Measurements from ENCODE around the gene CREB1. TPM values are rescaled to one million over a fixed set of nuclear protein-coding genes. Genes with fewer than 3 reads are reported as not detected.

The CREB1 gene
- total RNA-seq, result 71.3 TPM
- long read RNA-seq, full-length matches to known transcripts, result 66 of 93 reads
- long read RNA-seq, partial matches to known transcripts, result 4 of 93 reads
- long read RNA-seq, other reads (novel, unspliced or antisense), result 23 of 93 reads

GRCh38 chr2:207529330-207530159, at the start of gene CREB1:
TSS of gene CREB1 (plus strand) at chr2:207529962. CDS start at chr2:207555636, 25,674 bp downstream.
- intact Hi-C loops (cut with DNase I), result no loop called here
- Histone ChIP-seq H3K27ac (peak within 1 kb of the TSS; percentile 99), H3K27me3 (ENCODE audit: low read depth) (no peaks in the 10 kb centered on the region), H3K9me3 (no peaks in the 10 kb centered on the region), H3K4me1 (peaks cover 45% of the 10 kb centered on the region), H3K4me3 (peak within 1 kb of the TSS; percentile 86), H3K36me3 (no peaks in the 10 kb centered on the region)
- DNase-seq (peak; percentile 99), ATAC-seq (peak; percentile 97 to 98)
- TF ChIP-seq, protein P1, sequence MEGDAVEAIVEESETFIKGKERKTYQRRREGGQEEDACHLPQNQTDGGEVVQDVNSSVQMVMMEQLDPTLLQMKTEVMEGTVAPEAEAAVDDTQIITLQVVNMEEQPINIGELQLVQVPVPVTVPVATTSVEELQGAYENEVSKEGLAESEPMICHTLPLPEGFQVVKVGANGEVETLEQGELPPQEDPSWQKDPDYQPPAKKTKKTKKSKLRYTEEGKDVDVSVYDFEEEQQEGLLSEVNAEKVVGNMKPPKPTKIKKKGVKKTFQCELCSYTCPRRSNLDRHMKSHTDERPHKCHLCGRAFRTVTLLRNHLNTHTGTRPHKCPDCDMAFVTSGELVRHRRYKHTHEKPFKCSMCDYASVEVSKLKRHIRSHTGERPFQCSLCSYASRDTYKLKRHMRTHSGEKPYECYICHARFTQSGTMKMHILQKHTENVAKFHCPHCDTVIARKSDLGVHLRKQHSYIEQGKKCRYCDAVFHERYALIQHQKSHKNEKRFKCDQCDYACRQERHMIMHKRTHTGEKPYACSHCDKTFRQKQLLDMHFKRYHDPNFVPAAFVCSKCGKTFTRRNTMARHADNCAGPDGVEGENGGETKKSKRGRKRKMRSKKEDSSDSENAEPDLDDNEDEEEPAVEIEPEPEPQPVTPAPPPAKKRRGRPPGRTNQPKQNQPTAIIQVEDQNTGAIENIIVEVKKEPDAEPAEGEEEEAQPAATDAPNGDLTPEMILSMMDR (IDR thresholded peaks at IDR 0.05), result no peak

- H3K9me3 ChIP-seq, result no peaks in the 10 kb centered on the region
- H3K36me3 ChIP-seq, result no peaks in the 10 kb centered on the region
- H3K4me1 ChIP-seq, result no peaks in the 10 kb centered on the region
- no peaks in the 10 kb centered on the region for H3K27me3 ChIP-seq (ENCODE audit: low read depth)
- intact Hi-C loops (cut with DNase I), result no loop called here
- TF ChIP-seq, protein P1 (IDR thresholded peaks at IDR 0.05), result no peak
- no peak overlapping the region for H3K4me3 ChIP-seq
- DNase-seq, result no peak
- no peak for ATAC-seq
- no peak overlapping the region for H3K27ac ChIP-seq
These were observed 49.2 kb upstream of the CREB1 start for GRCh38 chr2:207480521-207481040.

DNA sequence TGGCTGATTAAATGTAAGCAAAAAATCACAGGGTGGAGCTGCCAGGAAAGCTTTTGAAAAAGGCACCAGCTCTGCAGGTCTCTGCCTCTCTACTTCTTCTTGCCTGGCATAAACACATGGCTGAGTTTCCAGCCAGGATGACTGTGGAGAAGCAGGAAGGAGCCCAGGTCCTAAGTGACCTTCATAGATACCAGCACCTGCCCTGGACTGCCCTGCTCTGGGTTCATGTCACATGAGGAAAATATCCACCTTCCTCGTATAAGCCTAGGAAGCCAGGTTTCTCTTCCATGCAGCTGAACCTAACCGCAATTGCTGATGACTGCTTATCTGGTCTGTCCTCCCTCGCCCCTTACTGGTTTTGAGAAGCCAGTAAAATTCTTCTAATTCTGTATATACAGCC, 47.8 kb upstream of the CREB1 start:
- intact Hi-C loops (cut with DNase I), result no loop called here

DNA sequence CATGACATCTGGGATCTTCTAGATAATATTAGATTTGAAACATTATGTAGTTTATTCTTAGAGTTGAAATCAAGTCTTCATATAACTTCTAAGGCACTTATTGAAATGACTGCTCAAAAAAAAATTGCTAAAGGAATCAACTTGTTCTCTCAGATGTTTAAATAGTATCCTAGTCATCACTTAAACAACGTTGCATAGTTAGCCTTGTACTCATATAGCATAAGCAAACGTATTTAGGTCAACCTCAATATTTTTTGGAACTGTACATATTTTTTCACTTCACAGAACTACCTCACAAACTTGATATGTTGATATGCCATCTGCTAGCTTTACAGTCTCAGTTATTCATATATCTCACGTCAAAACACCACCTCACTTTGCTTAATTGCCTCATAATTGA, 47.1 kb upstream of the CREB1 start:
- Histone ChIP-seq H3K9me3 (no peaks in the 10 kb centered on the region), H3K36me3 (no peaks in the 10 kb centered on the region), H3K27me3 (ENCODE audit: low read depth) (no peaks in the 10 kb centered on the region), H3K27ac (no peak overlapping the region), H3K4me3 (no peak overlapping the region), H3K4me1 (no peaks in the 10 kb centered on the region)
- DNase-seq, result no peak
- intact Hi-C loops (cut with DNase I), result no loop called here
- no peak for ATAC-seq
- TF ChIP-seq, protein P1 (IDR thresholded peaks at IDR 0.05), result no peak

More for the DNA sequence above, 47.8 kb upstream of the CREB1 start:
- ATAC-seq, result no peak
- Histone ChIP-seq H3K36me3 (no peaks in the 10 kb centered on the region), H3K4me1 (no peaks in the 10 kb centered on the region), H3K4me3 (no peak overlapping the region), H3K9me3 (no peaks in the 10 kb centered on the region), H3K27me3 (ENCODE audit: low read depth) (no peaks in the 10 kb centered on the region), H3K27ac (no peak overlapping the region)
- TF ChIP-seq, protein P1 (IDR thresholded peaks at IDR 0.05), result no peak
- no peak for DNase-seq

DNA sequence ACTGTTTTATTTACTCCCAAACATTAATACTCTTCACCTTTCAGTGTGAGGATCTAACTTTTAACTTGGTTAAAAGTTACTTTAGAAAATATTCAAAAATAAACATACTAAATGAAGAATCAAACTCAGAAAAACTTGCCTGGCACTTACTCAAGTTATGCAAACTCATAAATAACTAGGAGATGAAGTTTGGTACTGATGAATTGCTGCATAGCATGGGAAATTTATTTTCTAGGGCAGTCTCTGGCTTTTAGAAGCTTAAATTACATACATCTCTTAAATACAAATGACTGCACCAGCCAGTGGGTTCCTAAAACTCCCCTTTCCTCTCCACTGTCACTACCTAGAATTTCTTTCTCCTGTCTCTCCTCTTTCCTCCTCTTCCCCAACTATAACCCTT, 46.7 kb upstream of the CREB1 start:
- ATAC-seq, result no peak
- Histone ChIP-seq H3K27ac (no peak overlapping the region), H3K4me1 (no peaks in the 10 kb centered on the region), H3K36me3 (no peaks in the 10 kb centered on the region), H3K4me3 (no peak overlapping the region), H3K9me3 (no peaks in the 10 kb centered on the region), H3K27me3 (ENCODE audit: low read depth) (no peaks in the 10 kb centered on the region)
- TF ChIP-seq, protein P1 (IDR thresholded peaks at IDR 0.05), result no peak
- DNase-seq, result no peak
- intact Hi-C loops (cut with DNase I), result no loop called here
